ENCODE measurements around the gene TRPM3.
"Not testable (repeated sequence)": the region's sequence is repeated elsewhere in the genome, so short reads cannot be mapped to it uniquely, and the experiment has no call there.

DNA sequence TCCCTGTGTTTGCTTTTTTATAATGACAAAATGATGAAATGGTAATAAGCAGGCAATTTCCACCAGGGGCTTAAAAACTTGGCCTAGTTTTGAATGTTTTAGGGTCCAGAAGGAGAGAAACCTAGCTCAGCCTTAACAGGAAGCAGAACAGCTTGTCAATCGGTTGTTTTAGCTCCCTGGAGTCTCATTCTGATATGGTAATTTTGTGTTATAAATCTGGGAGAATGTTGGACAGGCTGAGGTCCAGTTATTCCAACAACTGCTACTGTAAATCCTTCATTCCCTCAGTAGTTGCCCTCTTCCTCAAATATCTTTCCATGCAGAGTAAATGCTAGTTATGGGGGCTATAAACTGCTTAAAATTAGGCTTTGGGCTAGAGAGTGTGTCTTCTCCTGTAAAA is 397.4 kb downstream of the TRPM3 start:
- TF ChIP-seq, protein P1, sequence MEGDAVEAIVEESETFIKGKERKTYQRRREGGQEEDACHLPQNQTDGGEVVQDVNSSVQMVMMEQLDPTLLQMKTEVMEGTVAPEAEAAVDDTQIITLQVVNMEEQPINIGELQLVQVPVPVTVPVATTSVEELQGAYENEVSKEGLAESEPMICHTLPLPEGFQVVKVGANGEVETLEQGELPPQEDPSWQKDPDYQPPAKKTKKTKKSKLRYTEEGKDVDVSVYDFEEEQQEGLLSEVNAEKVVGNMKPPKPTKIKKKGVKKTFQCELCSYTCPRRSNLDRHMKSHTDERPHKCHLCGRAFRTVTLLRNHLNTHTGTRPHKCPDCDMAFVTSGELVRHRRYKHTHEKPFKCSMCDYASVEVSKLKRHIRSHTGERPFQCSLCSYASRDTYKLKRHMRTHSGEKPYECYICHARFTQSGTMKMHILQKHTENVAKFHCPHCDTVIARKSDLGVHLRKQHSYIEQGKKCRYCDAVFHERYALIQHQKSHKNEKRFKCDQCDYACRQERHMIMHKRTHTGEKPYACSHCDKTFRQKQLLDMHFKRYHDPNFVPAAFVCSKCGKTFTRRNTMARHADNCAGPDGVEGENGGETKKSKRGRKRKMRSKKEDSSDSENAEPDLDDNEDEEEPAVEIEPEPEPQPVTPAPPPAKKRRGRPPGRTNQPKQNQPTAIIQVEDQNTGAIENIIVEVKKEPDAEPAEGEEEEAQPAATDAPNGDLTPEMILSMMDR (IDR thresholded peaks at IDR 0.05) = not testable (repeated sequence)
- TF ChIP-seq REST (IDR thresholded peaks at IDR 0.05; ENCODE audit: insufficient read depth in 1 of 2, low read depth in 2 of 2, low read length in 1 of 2); POLR2AphosphoS5 (IDR thresholded peaks at IDR 0.05; ENCODE audit: low read depth, low read length); SIN3A (IDR thresholded peaks at IDR 0.05; ENCODE audit: borderline replicate concordance, insufficient read depth, low read depth, low read length): not testable (repeated sequence)

Data from Panc1 (cell line).